ENCODE results near the gene CDKAL1.

The CDKAL1 gene

DNA sequence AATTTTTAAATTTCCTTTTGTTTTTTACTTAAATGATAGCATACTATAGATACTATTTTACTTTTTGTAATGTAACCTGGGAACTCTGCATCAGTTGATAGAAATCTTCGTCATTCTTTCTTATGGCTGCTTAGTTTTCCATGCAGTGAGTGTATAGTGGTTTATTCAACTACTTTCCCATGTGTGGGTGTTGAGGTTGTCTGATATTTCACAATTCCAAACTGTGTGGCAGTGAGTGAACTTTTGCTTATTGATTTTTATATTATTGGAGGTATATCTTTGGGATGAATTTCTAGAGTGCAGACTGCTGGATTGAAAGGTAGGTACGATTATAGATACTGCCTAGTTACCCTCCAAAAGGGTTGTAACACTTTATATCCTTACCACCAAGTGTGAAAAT is 136.5 kb downstream of the CDKAL1 start:
- DNase-seq (ENCODE audit: extremely low read depth in 1 of 2, low read depth in 1 of 2): no peak

GRCh38 chr6:20672038-20672437 is 137.8 kb downstream of the CDKAL1 start:
- DNase-seq (ENCODE audit: extremely low read depth in 1 of 2, low read depth in 1 of 2): no peak

DNA sequence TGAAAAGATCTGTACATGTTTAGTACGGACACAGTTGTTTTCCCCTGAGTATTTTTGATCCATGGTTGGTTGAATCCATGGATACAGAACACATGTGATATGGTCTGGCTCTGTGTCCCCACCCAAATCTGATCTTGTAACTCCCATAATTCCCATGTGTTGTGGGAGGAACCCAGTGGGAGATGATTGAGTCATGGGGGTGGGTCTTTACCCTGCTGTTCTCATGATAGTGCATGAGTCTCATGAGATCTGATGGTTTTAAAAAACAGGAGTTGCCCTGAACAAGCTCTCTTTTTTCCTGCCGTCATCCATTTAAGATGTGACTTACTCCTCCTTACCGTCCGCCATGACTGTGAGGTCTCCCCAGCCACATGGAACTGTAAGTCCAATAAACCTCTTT is 139.2 kb downstream of the CDKAL1 start:
- no peak for DNase-seq (ENCODE audit: extremely low read depth in 1 of 2, low read depth in 1 of 2)

DNA sequence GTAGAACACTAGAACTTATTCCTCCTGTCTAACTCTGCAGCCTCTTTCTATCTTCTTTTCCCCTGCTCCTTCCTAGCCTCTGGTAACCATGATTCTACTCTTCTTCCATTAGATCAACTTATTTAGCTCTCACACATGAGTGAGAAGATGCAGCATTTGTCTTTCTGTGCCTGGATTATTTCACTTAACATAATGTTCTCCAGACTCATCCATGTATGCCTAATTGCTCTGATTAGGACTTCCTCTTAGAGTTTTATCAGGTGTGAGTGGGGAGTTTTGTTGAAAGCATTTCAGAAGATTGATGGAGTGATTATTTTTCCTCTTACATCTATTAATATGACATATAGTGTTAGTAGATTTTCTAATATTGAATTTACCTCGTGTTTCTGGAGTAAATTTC is 140.4 kb downstream of the CDKAL1 start:
- no peak for DNase-seq (ENCODE audit: extremely low read depth in 1 of 2, low read depth in 1 of 2)

DNA sequence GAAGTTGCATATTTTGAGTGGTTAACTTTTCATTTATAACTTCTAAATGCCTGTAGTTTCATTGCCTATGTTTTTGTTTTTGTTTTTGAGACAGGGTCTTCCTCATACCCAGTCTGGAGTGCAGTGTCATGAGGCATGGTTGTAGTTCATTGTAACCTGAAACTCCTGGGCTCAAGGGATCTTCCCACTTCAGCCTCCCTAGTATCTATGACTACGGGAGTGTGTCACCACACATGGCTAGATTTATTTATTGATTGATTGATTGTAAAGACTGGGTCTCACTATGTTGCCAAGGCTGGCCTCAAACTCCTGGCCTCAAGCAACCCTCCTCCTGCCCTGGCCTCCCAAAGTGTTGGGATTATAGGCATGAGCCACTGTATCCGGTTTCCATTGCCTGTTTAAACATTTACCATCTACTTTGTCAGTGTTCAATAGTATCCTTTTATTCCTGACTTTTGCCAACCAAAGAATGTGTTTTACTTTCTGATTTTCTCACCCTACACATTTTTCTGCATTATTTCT is 144.6 kb downstream of the CDKAL1 start:
- DNase-seq (ENCODE audit: extremely low read depth in 1 of 2, low read depth in 1 of 2): no peak

- DNase-seq (ENCODE audit: extremely low read depth in 1 of 2, low read depth in 1 of 2): no peak
Observed at GRCh38 chr6:20680697-20681165, 146.5 kb downstream of the CDKAL1 start.

GRCh38 chr6:20681243-20681684 is 147.0 kb downstream of the CDKAL1 start:
- no peak for DNase-seq (ENCODE audit: extremely low read depth in 1 of 2, low read depth in 1 of 2)

DNA sequence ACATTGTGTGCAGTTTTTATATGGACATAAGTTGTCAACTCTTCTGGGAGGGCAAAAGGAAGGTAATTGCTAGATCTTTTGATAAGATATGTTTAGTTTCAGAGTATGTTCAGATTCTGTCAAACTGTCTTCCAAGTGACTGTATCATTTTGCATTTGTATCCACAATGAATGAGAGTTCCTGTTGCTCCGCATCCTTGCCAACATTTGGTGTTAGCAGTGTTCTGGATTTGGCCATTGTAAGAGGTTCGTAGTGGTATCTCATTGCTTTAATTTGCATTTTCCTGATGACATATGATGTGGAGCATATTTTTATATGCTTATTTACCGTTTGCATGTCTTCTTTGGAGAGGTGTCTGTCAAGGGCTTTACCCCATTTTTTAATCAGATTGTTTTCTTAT is 150.2 kb downstream of the CDKAL1 start:
- DNase-seq (ENCODE audit: extremely low read depth in 1 of 2, low read depth in 1 of 2): no peak

DNA sequence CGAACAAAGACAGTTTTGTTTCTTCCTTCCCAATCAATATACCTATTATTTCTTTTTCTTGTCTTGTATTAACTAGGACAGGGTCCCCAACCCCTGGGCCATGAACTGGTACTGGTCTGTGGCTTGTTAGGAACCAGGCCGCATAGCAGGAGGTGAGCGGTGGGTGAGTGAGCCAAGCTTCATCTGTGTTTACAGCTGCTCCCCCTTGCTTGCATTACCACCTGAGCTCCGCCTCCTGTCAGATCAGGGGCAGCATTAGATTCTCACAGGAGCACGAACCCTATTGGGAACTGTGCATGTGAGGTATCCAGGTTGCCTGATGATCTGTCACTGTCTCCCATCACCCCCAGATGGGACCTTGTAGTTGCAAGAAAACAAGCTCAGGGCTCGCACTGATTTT is 151.9 kb downstream of the CDKAL1 start:
- no peak for DNase-seq (ENCODE audit: extremely low read depth in 1 of 2, low read depth in 1 of 2)

DNA sequence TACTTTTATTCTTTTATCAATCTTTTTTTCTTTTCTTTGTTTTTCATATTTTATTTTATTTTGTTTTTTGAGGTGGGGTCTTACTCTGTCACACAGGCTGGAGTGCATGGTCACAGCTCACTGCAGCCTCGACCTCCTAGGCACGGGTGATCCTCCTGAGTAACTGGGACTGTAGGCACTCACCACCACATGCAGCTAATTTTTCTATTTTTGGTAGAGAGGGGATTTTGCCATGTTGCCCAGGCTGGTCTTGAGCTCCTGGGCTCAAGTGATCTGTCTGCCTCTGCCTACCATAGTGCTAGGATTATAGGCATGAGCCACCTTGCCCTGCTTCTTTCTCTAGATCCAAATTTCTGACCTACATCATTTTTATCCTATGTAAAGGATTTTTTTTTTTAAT is 153.2 kb downstream of the CDKAL1 start:
- no peak for DNase-seq (ENCODE audit: extremely low read depth in 1 of 2, low read depth in 1 of 2)

DNA sequence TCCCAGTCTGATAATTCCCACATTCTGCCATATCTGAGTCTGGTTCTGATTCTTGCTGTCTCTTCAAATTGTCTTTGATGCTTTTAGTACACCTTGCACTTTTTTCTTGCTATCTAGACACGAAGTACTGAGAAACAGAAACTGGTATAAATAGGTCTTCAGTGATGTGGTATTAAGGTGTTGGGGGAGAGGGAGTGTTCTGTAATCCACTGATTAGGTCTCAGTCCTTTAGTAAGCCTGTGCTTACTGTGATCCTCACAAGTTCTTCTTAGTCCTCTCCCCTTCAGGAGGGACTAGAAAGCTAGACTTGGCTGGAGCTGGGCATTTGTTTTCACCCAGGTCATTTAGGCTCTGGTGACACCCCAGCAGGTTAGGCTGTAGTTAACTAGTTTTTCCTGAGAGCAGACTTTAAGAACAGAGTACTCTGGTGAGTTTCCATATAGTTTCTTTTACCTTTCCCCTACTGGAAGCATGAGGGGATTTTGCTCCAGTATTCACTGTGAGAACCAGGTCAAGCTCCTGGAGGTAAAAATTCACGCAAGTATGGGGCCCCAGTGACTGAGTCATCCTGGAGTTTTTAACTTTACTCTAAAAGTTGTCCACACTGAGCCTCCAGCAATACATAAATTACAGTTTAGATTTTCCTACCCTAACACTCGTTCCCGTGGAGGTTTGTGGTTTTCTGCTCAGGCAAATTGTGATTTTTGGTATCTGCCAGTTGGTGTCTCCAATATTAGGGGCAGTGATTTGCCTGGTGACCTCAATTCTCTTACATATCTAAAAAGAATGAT is 154.6 kb downstream of the CDKAL1 start:
- DNase-seq (ENCODE audit: extremely low read depth in 1 of 2, low read depth in 1 of 2): no peak

- DNase-seq (ENCODE audit: extremely low read depth in 1 of 2, low read depth in 1 of 2): no peak
Observed at GRCh38 chr6:20691185-20691584, 156.9 kb downstream of the CDKAL1 start.

GRCh38 chr6:20692023-20692422 is 157.8 kb downstream of the CDKAL1 start:
- DNase-seq (ENCODE audit: extremely low read depth in 1 of 2, low read depth in 1 of 2): no peak

- no peak for DNase-seq (ENCODE audit: extremely low read depth in 1 of 2, low read depth in 1 of 2)
Observed at GRCh38 chr6:20693466-20694063, 159.3 kb downstream of the CDKAL1 start.

DNA sequence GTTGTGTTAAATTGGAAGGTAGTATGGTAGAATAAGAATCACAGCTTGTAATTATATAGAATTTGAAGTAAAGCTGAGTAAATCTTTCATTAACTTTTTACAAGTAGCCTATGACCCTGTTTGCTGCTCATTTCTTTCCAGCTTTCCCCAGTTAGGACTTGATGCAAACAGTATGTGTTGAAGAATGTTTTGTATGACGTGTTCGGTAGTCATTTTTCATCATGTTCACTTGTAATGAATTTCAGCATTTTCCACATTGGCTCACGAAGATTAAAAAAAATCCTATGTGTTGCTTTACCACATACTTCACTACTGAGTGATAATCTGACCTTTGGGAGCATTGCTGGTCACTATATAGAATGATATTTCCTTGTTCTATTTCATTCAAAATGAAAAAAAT is 162.4 kb downstream of the CDKAL1 start:
- no peak for DNase-seq (ENCODE audit: extremely low read depth in 1 of 2, low read depth in 1 of 2)

DNA sequence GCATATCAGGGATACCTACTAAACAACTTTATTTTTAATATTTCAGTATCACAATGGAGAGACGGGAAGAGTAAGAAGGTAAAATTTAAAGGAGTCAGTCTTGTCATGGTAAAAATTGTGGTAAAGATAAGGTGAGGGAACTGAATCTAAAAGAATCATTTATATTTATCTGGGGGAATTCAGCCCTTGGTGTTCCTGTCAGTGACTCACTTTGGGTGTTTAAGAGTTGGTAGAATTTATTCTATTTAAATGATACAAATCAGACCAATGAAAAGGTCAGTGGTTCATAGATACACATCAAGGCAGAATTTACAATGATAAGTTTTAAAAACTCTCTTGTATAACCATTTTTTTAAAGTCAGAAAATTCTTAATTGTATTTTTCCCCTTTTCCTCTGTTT is 164.4 kb downstream of the CDKAL1 start:
- no peak for DNase-seq (ENCODE audit: extremely low read depth in 1 of 2, low read depth in 1 of 2)

- DNase-seq (ENCODE audit: extremely low read depth in 1 of 2, low read depth in 1 of 2): no peak
Observed at GRCh38 chr6:20699402-20699801, 165.1 kb downstream of the CDKAL1 start.

- DNase-seq (ENCODE audit: extremely low read depth in 1 of 2, low read depth in 1 of 2): no peak
Observed at GRCh38 chr6:20700375-20700774, 166.1 kb downstream of the CDKAL1 start.

DNA sequence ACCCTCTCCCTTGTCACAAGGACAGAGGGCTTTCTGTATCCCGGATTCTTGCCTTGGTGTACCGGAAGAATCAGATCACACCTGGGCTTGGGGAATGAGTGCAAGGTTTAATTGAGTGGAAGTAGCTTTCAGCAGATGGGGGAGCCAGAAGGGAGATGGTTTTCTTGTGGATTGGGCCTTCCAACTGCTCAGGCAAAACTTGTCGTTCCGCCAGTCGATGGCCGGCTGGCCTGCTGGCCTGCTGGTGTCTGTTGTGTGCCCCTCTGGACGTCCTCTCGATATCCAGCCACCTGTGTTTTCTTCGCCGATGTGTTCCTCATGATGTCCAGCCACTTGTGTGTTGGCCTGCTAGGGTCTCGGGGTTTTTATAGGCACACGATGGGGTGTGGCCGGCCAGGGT is 168.1 kb downstream of the CDKAL1 start:
- DNase-seq (ENCODE audit: extremely low read depth in 1 of 2, low read depth in 1 of 2): no peak

GRCh38 chr6:20703049-20703448 is 168.8 kb downstream of the CDKAL1 start:
- no peak for DNase-seq (ENCODE audit: extremely low read depth in 1 of 2, low read depth in 1 of 2)

- DNase-seq (ENCODE audit: extremely low read depth in 1 of 2, low read depth in 1 of 2): no peak
Observed at GRCh38 chr6:20704325-20705025, 170.2 kb downstream of the CDKAL1 start.

GRCh38 chr6:20705741-20706140 is 171.5 kb downstream of the CDKAL1 start:
- DNase-seq (ENCODE audit: extremely low read depth in 1 of 2, low read depth in 1 of 2): no peak

Data from activated CD8-positive, alpha-beta memory T cell treated with anti-CD3 and anti-CD28 coated beads for 1 hour (primary cell).